ENCODE measurements around the gene CEP104. TPM values are rescaled to one million over a fixed set of nuclear protein-coding genes. Genes with fewer than 3 reads are reported as not detected.

Gene CEP104
- total RNA-seq, 1 donor from 2014 or later: 35.1 TPM

DNA sequence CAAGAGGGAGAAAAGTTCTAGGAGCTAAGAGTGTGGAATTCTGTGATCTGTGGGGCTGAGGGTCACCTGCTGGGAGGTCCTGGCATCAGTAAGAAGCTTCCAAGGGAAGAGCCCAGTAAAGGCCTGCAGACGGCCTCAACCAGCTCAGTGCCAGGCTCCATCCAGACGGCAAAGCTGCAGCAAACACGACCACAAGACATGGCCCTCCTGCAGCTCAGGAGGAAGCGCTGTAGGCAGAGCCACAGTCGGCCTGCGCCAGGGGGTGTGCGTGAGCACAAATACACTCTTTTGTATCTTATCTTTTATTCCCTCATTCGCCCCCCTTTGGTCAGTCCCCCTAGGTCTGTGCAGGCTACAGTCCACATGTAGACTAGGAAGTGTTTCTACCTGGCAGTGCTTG, 29.7 kb upstream of the CEP104 start:
- H3K9me3 Mint-ChIP-seq (ENCODE audit: unreplicated experiment): no peaks in the 10 kb centered on the region
- no peak for DNase-seq (ENCODE audit: extremely low spot score, unreplicated experiment)
- no peaks in the 10 kb centered on the region for H3K27me3 Mint-ChIP-seq (ENCODE audit: unreplicated experiment)
- TF ChIP-seq, protein P1, sequence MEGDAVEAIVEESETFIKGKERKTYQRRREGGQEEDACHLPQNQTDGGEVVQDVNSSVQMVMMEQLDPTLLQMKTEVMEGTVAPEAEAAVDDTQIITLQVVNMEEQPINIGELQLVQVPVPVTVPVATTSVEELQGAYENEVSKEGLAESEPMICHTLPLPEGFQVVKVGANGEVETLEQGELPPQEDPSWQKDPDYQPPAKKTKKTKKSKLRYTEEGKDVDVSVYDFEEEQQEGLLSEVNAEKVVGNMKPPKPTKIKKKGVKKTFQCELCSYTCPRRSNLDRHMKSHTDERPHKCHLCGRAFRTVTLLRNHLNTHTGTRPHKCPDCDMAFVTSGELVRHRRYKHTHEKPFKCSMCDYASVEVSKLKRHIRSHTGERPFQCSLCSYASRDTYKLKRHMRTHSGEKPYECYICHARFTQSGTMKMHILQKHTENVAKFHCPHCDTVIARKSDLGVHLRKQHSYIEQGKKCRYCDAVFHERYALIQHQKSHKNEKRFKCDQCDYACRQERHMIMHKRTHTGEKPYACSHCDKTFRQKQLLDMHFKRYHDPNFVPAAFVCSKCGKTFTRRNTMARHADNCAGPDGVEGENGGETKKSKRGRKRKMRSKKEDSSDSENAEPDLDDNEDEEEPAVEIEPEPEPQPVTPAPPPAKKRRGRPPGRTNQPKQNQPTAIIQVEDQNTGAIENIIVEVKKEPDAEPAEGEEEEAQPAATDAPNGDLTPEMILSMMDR (IDR thresholded peaks at IDR 0.05): no peak
- no peak overlapping the region for H3K27ac Mint-ChIP-seq (ENCODE audit: unreplicated experiment)
- peaks cover 36% of the 10 kb centered on the region for H3K36me3 Mint-ChIP-seq (ENCODE audit: unreplicated experiment)
- no peak overlapping the region for H3K4me3 Mint-ChIP-seq (ENCODE audit: unreplicated experiment)
- H3K4me1 Mint-ChIP-seq (ENCODE audit: unreplicated experiment): no peaks in the 10 kb centered on the region

DNA sequence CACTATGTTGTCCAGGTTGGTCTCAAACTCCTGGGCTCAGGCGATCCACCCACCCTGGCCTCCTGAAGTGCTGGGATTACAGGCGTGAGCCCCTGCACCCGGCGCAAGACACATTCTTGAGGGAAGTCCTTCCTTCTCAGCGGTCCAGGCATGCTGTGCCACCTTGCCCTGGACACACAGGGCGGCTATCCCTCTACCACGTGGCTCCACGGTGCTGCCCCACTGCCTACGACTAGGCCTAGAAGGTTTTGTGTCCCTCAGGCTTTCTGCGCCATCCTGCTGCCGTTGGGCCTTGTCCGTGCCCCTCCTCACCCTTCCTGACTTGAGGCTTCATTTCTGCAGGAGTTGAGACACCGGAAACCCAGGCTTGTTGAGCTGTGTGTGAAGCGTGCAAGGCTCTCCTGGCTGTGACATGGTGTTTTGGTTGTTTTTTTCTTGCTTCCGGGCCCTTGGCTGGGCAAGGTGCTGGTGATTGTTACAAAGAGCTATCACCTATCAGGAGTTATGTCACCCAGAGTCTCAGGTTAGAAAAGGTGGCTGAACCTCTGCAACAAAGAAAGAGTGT, 29.2 kb upstream of the CEP104 start:
- H3K36me3 Mint-ChIP-seq (ENCODE audit: unreplicated experiment): peaks cover 36% of the 10 kb centered on the region
- H3K27me3 Mint-ChIP-seq (ENCODE audit: unreplicated experiment): no peaks in the 10 kb centered on the region
- TF ChIP-seq, protein P1 (IDR thresholded peaks at IDR 0.05): no peak
- no peak overlapping the region for H3K4me3 Mint-ChIP-seq (ENCODE audit: unreplicated experiment)
- no peaks in the 10 kb centered on the region for H3K9me3 Mint-ChIP-seq (ENCODE audit: unreplicated experiment)
- H3K27ac Mint-ChIP-seq (ENCODE audit: unreplicated experiment): no peak overlapping the region
- DNase-seq (ENCODE audit: extremely low spot score, unreplicated experiment): no peak
- no peaks in the 10 kb centered on the region for H3K4me1 Mint-ChIP-seq (ENCODE audit: unreplicated experiment)

DNA sequence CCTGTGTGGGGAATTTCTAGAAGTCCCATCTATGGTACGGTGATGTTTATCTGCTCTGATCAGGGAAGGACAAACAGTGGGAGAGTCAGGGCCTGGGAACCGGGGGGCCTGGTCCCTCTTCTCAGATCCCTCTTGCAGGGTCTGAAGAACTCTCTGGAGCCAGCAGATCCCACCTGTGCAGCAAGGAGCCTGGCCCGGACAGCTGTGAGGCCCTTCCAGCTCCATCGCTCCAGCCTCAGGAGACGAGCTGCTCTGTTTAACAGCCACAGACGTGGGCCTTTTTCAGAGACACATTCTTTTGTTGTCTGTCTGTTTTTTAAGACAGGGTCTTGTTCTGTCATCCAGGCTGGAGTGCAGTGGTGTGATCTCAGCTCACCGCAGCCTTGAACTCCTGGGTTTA, 28.6 kb upstream of the CEP104 start:
- H3K4me3 Mint-ChIP-seq (ENCODE audit: unreplicated experiment): no peak overlapping the region
- no peaks in the 10 kb centered on the region for H3K4me1 Mint-ChIP-seq (ENCODE audit: unreplicated experiment)

DNA sequence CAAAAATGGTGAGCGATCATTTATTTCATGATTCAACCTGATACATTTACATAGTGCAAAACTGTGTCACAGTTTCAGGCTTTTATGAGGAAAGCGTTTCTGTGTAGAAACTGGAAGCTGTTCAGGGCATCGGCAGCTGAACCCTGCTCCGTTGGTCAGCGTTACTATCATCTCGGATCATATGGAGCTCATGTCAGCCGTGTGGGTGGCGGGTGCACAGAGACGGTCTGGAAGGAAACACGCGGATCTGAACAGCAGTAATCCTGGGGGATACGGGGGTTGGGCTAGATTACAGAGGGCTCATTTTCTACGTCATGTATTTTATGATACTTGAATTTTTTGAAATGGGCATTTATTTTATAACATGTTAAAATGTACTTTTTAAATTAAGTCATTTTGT, 28.0 kb upstream of the CEP104 start:
- Mint-ChIP-seq H3K4me3 (ENCODE audit: unreplicated experiment) (no peak overlapping the region), H3K27ac (ENCODE audit: unreplicated experiment) (no peak overlapping the region), H3K4me1 (ENCODE audit: unreplicated experiment) (no peaks in the 10 kb centered on the region), H3K9me3 (ENCODE audit: unreplicated experiment) (no peaks in the 10 kb centered on the region), H3K27me3 (ENCODE audit: unreplicated experiment) (no peaks in the 10 kb centered on the region), H3K36me3 (ENCODE audit: unreplicated experiment) (peaks cover 31% of the 10 kb centered on the region)
- TF ChIP-seq, protein P1 (IDR thresholded peaks at IDR 0.05): no peak
- DNase-seq (ENCODE audit: extremely low spot score, unreplicated experiment): no peak

More for the DNA sequence above, 28.6 kb upstream of the CEP104 start:
- Mint-ChIP-seq H3K27me3 (ENCODE audit: unreplicated experiment) (no peaks in the 10 kb centered on the region), H3K9me3 (ENCODE audit: unreplicated experiment) (no peaks in the 10 kb centered on the region), H3K36me3 (ENCODE audit: unreplicated experiment) (peaks cover 34% of the 10 kb centered on the region), H3K27ac (ENCODE audit: unreplicated experiment) (no peak overlapping the region)
- TF ChIP-seq, protein P1 (IDR thresholded peaks at IDR 0.05): no peak
- DNase-seq (ENCODE audit: extremely low spot score, unreplicated experiment): no peak

DNA sequence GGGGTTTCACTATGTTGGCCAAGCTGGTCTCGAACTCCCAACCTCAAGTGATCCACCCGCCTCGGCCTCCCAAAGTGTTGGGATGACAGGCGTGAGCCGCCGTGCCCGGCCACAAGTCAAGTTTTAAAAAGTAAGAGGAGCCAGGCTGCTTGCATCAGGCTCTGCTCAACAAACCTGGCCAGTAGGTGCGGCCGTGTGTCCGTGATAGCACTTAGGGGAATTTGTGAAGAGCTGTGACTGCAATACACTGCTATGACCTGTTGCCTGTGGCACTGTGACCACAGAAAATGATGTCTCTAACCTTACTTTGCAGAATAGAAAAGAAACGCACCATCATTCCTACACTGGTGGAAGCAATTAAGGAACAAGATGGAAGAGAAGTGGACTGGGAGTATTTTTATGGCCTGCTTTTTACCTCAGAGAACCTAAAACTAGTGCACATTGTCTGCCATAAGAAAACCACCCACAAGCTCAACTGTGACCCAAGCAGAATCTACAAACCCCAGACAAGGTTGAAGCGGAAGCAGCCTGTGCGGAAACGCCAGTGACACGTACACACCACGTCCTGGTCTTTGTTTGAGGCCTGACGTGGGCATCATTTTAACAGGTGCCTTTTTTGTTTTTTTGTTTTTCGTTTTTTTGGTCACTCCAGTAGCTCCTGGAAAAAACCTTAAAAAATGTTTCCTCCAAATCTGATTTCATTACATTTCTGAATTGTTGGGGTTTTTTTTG, 26.3 kb upstream of the CEP104 start:
- Mint-ChIP-seq H3K4me3 (ENCODE audit: unreplicated experiment) (no peak overlapping the region), H3K9me3 (ENCODE audit: unreplicated experiment) (peaks cover 9% of the 10 kb centered on the region), H3K36me3 (ENCODE audit: unreplicated experiment) (peaks cover 39% of the 10 kb centered on the region), H3K27me3 (ENCODE audit: unreplicated experiment) (no peaks in the 10 kb centered on the region), H3K27ac (ENCODE audit: unreplicated experiment) (no peak overlapping the region), H3K4me1 (ENCODE audit: unreplicated experiment) (no peaks in the 10 kb centered on the region)
- TF ChIP-seq, protein P1 (IDR thresholded peaks at IDR 0.05): no peak
- DNase-seq (ENCODE audit: extremely low spot score, unreplicated experiment): no peak

Data from osteocyte (in vitro differentiated cells).